MM.1S (cell line): Measurements from ENCODE around the gene RETSAT.

Experiments
- EZH2 ChIP-seq: fragments of 300-600 bp; sonication (generic); optimal IDR thresholded peaks from 2 replicates; pipeline ENCODE3; 2017; ENCODE audit warnings: low read depth, mild to moderate bottlenecking, antibody characterized with exemption, low read length, mixed read lengths
- EZH2phosphoT487 ChIP-seq: fragments of 300-600 bp; sonication (generic); IDR thresholded peaks from 2 replicates; pipeline ENCODE4 v1.6.1; 2018; ENCODE audit warnings: antibody characterized with exemption, low read length
- TF ChIP-seq, protein P1 (sequence below): fragments of 300-600 bp; sonication (generic); IDR thresholded peaks from 2 replicates; pipeline ENCODE4 v1.5.1; 2016; ENCODE audit warnings: antibody characterized with exemption, low read length, mixed read lengths

DNA sequence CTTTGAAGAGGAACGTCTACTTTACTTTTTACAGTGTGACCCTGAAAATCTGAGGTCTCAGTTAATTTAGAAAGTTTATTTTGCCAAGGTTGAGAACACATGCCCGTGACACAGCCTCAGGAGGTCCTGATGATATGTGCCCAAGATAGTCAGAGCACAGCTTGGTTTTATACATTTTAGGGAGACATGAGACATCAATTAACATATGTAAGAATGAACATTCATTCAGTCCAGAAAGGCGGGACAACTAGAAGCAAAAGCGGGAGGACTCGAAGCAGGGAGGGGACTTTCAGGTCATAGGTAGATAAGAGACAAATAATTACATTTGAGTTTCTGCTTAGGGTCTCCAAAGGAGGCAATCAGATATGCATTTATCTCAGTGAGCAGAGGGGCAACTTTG lies 23.9 kb upstream of the RETSAT start:
- TF ChIP-seq, protein P1, sequence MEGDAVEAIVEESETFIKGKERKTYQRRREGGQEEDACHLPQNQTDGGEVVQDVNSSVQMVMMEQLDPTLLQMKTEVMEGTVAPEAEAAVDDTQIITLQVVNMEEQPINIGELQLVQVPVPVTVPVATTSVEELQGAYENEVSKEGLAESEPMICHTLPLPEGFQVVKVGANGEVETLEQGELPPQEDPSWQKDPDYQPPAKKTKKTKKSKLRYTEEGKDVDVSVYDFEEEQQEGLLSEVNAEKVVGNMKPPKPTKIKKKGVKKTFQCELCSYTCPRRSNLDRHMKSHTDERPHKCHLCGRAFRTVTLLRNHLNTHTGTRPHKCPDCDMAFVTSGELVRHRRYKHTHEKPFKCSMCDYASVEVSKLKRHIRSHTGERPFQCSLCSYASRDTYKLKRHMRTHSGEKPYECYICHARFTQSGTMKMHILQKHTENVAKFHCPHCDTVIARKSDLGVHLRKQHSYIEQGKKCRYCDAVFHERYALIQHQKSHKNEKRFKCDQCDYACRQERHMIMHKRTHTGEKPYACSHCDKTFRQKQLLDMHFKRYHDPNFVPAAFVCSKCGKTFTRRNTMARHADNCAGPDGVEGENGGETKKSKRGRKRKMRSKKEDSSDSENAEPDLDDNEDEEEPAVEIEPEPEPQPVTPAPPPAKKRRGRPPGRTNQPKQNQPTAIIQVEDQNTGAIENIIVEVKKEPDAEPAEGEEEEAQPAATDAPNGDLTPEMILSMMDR, result no peak
- TF ChIP-seq EZH2 (no peak), EZH2phosphoT487 (no peak)
